ENCODE data around the gene TRAF1.

TRAF1 gene

DNA sequence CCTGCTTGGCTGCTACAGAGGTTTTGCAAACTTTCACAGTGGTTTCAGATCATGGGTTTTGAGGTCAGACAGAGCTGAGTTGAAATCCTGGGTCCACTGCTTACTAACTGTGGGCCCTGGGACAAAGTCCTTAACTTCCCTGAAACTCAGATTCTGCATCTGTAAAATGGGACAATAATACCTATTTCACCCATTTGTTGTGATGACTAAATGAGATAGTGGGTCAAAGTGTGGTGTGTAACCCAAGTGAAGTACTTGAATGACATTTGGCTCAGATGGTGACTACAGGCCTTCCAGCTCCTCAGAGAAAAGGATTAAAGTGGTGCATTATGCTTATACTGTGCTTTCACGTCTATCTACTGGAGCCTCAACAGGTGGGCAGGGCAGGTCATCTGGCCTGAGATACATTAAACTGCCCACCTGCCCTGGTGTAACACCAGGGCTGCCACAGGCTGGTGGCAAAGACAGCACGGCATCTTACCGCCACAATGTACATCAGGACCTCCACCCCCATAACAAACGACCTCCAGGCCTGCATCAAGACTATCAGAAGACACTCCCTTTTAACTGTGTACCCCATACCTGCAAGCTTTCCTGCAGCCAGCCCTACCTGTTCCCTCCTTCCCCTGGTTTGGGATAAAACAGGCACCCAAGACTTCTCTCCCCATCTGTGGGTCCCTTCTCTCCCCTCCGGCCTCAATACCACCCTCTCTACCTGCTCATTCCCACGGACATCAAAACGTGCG is 846 bp upstream of the TRAF1 start:
- ChIA-PET POLR2A (no interaction called here), CTCF (no interaction called here)
- TF ChIP-seq CTBP1 (IDR thresholded peaks at IDR 0.05; ENCODE audit: borderline replicate concordance) (no peak), LEF1 (IDR thresholded peaks at IDR 0.05; ENCODE audit: borderline replicate concordance) (no peak), FOXA1 (IDR thresholded peaks at IDR 0.05) (no peak), L3MBTL2 (conservative IDR thresholded peaks at IDR 0.05) (no peak), ZNF384 (IDR thresholded peaks at IDR 0.05) (no peak), HDGF (IDR thresholded peaks at IDR 0.05; ENCODE audit: borderline replicate concordance) (no peak), SUZ12 (IDR thresholded peaks at IDR 0.05) (no peak), SP1 (IDR thresholded peaks at IDR 0.05) (no peak), TARDBP (IDR thresholded peaks at IDR 0.05) (no peak), BHLHE40 (IDR thresholded peaks at IDR 0.05; ENCODE audit: borderline replicate concordance) (no peak), NFRKB (IDR thresholded peaks at IDR 0.05) (no peak), FOXM1 (IDR thresholded peaks at IDR 0.05; ENCODE audit: borderline replicate concordance) (no peak), FOXK2 (IDR thresholded peaks at IDR 0.05) (no peak), ELF4 (IDR thresholded peaks at IDR 0.05) (no peak), ARNT (IDR thresholded peaks at IDR 0.05) (no peak)
- TF ChIP-seq, protein P1, sequence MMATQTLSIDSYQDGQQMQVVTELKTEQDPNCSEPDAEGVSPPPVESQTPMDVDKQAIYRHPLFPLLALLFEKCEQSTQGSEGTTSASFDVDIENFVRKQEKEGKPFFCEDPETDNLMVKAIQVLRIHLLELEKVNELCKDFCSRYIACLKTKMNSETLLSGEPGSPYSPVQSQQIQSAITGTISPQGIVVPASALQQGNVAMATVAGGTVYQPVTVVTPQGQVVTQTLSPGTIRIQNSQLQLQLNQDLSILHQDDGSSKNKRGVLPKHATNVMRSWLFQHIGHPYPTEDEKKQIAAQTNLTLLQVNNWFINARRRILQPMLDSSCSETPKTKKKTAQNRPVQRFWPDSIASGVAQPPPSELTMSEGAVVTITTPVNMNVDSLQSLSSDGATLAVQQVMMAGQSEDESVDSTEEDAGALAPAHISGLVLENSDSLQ (IDR thresholded peaks at IDR 0.05): no peak
- DNase-seq (ENCODE audit: extremely low spot score): no peak

DNA sequence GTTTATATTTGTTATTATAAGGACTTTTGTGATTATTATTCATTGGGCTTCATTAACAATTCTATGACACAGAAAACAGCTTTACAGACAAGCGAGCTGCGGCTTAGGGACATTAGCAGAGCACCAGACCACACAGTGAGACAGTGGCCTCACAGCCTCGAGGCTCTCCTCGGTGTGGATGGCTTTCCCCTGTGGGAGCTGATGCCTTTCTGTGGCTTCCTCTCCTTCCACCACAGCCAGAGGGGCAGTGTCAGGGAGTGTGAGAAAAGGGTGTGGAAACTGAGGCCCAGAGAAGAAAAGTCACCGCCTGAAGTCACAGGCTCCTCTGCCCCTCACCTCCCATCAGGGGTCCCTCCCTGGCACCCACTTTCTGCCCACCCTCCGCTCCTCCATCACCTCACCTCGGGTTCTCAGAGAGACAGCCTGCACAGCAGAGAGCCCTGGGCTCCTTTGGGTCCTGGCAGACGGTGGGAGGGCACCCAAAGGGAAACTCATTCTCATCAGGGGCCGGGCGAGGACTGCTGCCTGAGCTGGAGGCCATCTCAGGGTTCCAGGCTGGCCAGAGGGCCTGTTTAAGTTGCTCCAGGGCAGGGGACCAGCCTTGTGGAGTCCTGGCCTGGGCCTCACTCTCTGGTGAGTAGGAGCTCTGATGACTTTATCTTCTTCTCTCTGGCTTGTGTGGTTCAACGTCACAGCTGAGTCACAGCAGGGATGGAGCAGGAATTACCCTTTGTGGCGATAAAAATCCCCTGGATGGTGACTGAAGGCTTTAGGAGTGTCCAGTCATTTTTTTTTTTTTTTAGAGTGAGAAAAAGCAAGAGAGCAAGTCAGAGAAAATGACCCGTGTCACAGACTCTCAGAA is 830 bp downstream of the TRAF1 start:
- ChIA-PET POLR2A (interaction anchor here (1.4 to 1.7 kb wide), 2 partner anchors 57 to 132 kb away, joined by 3 read pairs; no protein-coding TSS in a partner anchor), CTCF (interaction anchor here (0.8 kb wide), 1 partner anchor 9 kb away, joined by 3 read pairs; no protein-coding TSS in a partner anchor)
- no peak for DNase-seq (ENCODE audit: extremely low spot score)
- no peak for TF ChIP-seq FOXA1 (IDR thresholded peaks at IDR 0.05)

DNA sequence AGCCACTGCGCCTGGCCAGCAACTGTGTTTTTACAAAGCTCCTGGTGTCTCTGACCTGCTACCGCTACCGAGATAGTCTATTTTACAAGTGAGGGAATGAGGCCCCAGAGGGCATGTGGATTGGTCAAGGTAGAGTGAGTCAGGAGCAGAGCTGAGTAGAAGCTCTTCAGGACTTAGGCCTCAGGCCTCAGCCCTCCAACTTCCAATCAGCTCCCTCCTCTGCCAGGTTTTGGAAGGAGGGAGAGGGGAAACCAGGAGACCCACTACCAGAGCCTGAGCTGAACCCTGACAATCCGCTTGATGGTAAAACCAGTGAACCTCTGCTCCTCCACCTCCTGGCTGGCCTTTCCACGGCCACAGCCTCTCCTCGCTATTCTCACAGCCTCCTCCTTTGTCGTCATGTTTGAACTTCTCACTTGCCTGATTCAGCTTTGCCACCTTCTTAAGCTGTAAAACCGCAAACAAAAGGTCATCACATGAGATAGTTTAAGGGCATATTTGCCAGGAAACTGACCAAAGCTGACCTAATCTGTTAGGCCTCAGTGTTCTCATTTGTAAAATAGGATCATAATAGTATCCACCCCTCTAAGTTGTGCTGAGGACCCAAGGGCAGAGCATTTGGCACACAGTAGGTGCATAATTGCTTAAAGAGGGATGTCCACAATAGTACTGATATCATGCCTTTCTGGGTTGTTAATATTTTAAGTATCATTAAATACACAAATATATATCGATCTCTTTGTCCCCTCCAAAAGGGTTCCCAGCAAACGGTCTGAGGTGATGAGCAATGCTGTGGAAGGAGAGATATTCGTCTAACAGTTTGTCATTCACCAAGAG is 1.7 kb downstream of the TRAF1 start:
- ChIA-PET POLR2A (interaction anchor here (1.4 to 1.7 kb wide), 2 partner anchors 56 to 131 kb away, joined by 3 read pairs; no protein-coding TSS in a partner anchor), CTCF (interaction anchor here (0.8 kb wide), 1 partner anchor 8 kb away, joined by 3 read pairs; no protein-coding TSS in a partner anchor)
- TF ChIP-seq ARNT (IDR thresholded peaks at IDR 0.05): no peak
- no peak for TF ChIP-seq L3MBTL2 (conservative IDR thresholded peaks at IDR 0.05)
- no peak for TF ChIP-seq NFRKB (IDR thresholded peaks at IDR 0.05)
- no peak for TF ChIP-seq FOXK2 (IDR thresholded peaks at IDR 0.05)
- TF ChIP-seq HDGF (IDR thresholded peaks at IDR 0.05; ENCODE audit: borderline replicate concordance): no peak
- TF ChIP-seq TARDBP (IDR thresholded peaks at IDR 0.05): no peak
- TF ChIP-seq, protein P1 (IDR thresholded peaks at IDR 0.05): no peak
- no peak for DNase-seq (ENCODE audit: extremely low spot score)

DNA sequence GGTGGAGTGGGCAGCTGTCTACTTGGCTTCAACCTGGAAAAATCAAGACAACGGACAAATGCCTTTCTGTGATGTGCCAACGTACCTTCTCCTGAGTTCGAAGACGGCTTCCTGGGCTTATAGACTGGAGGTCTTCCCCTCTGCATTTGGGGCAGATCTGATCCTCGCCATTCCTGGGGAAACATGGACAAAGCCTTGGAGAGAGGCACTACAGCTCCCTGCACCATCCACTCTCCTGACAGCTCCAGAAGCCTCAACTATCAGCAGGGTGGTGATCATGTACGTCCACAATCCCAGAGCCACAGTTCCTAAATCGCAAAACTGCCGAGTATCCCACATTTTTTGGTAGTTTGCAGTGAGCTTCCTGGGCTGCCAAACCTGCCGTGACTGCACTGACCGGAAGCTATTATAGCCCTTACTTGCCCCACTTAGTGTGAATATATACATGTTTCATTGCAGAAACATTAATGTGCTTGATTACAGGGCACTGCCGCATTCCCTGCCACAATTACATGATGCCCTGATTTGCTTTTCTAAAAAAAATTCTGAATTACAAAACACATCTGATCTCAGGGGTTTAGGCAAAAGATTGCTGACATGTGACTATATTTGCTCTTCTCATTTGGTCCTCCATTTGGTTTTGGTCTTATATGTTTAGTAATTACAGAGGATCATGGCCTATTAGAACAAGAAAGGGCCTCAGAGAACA is 2.8 kb downstream of the TRAF1 start:
- CTCF ChIA-PET: no interaction called here
- POLR2A ChIA-PET: interaction anchor here (1.4 kb wide), 1 partner anchor 130 kb away, joined by 3 read pairs; no protein-coding TSS in a partner anchor

More for the DNA sequence above, 2.8 kb downstream of the TRAF1 start:
- TF ChIP-seq ARNT (IDR thresholded peaks at IDR 0.05): no peak
- no peak for TF ChIP-seq L3MBTL2 (conservative IDR thresholded peaks at IDR 0.05)
- no peak for TF ChIP-seq HDGF (IDR thresholded peaks at IDR 0.05; ENCODE audit: borderline replicate concordance)
- TF ChIP-seq FOXK2 (IDR thresholded peaks at IDR 0.05): no peak
- no peak for TF ChIP-seq NFRKB (IDR thresholded peaks at IDR 0.05)
- TF ChIP-seq ZNF384 (IDR thresholded peaks at IDR 0.05): no peak
- TF ChIP-seq FOXM1 (IDR thresholded peaks at IDR 0.05; ENCODE audit: borderline replicate concordance): no peak
- TF ChIP-seq TARDBP (IDR thresholded peaks at IDR 0.05): no peak
- TF ChIP-seq BHLHE40 (IDR thresholded peaks at IDR 0.05; ENCODE audit: borderline replicate concordance): no peak
- TF ChIP-seq CTBP1 (IDR thresholded peaks at IDR 0.05; ENCODE audit: borderline replicate concordance): no peak
- no peak for TF ChIP-seq LEF1 (IDR thresholded peaks at IDR 0.05; ENCODE audit: borderline replicate concordance)
- TF ChIP-seq FOXA1 (IDR thresholded peaks at IDR 0.05): no peak
- no peak for TF ChIP-seq ELF4 (IDR thresholded peaks at IDR 0.05)
- no peak for TF ChIP-seq SUZ12 (IDR thresholded peaks at IDR 0.05)
- TF ChIP-seq, protein P1 (IDR thresholded peaks at IDR 0.05): no peak
- no peak for DNase-seq (ENCODE audit: extremely low spot score)
